Liver (tissue), 9 donors: ENCODE results near the gene AADAC. TPM values are rescaled to one million over a fixed set of nuclear protein-coding genes. Genes with fewer than 3 reads are reported as not detected.

ENCODE experiments used
- DNase-seq: peaks from one replicate; pipeline ENCODE4 v3.0.0-alpha.2; 2017; ENCODE audit warnings: low spot score
- H3K27ac ChIP-seq, 2 donors: one replicate each; pipeline ENCODE4 v1.7.0; 2013; ENCODE audit warnings: inconsistent platforms in 2 of 2, low read length in 2 of 2, control low read depth in 1 of 2, low read depth in 1 of 2, mild to moderate bottlenecking in 1 of 2
- H3K27me3 ChIP-seq, 4 donors: one replicate each; pipeline versions ENCODE4 v1.6.1 to v1.7.0; 2013; ENCODE audit warnings: low read length in 3 of 4, inconsistent platforms in 1 of 4, mild to moderate bottlenecking in 1 of 4, moderate library complexity in 1 of 4; ENCODE audit not compliant: control insufficient read depth in 4 of 4, insufficient read depth in 4 of 4
- H3K36me3 ChIP-seq, 4 donors: one replicate each; pipeline versions ENCODE4 v1.6.1 to v1.7.0; 2013; ENCODE audit warnings: low read length in 3 of 4, mild to moderate bottlenecking in 3 of 4, low read depth in 1 of 4, moderate library complexity in 1 of 4; ENCODE audit not compliant: control insufficient read depth in 4 of 4, insufficient read depth in 3 of 4
- H3K4me1 ChIP-seq, 4 donors: one replicate each; pipeline versions ENCODE4 v1.6.1 to v1.7.0; 2013; ENCODE audit warnings: low read length in 3 of 4, mild to moderate bottlenecking in 3 of 4, moderate library complexity in 1 of 4; ENCODE audit not compliant: control insufficient read depth in 4 of 4, insufficient read depth in 4 of 4
- H3K4me3 ChIP-seq, 3 donors: one replicate each; pipeline versions ENCODE4 v1.6.1 to v1.7.0; 2013; ENCODE audit warnings: low read length in 3 of 3, control low read depth in 1 of 3, low read depth in 1 of 3, mild to moderate bottlenecking in 1 of 3
- H3K9ac ChIP-seq, 2 donors: one replicate each; pipeline ENCODE4 v1.7.0; 2013; ENCODE audit warnings: low read length in 2 of 2, mild to moderate bottlenecking in 2 of 2, moderate library complexity in 2 of 2, control low read depth in 1 of 2, low read depth in 1 of 2
- H3K9me3 ChIP-seq, 4 donors: one replicate each; pipeline versions ENCODE4 v1.6.1 to v1.7.0; 2013; ENCODE audit warnings: low read length in 3 of 4; ENCODE audit not compliant: control insufficient read depth in 4 of 4
- CTCF ChIP-seq: fragments of 150-350 bp; IDR thresholded peaks from 2 replicates; pipeline ENCODE4 v1.5.1; 2017; ENCODE audit warnings: improper control_type of control experiment, low read depth, low read length; ENCODE audit not compliant: missing input control
- EGR1 ChIP-seq, 2 donors: IDR thresholded peaks; 2 replicates each; pipeline ENCODE4 v1.6.1; 2016 to 2018; ENCODE audit warnings: antibody characterized with exemption in 2 of 2, low read depth in 2 of 2
- FOXA1 ChIP-seq: IDR thresholded peaks from 2 replicates; pipeline ENCODE4 v1.6.1; 2016; ENCODE audit warnings: antibody characterized with exemption
- FOXA2 ChIP-seq: IDR thresholded peaks from 2 replicates; pipeline ENCODE4 v1.6.1; 2016; ENCODE audit warnings: antibody characterized with exemption
- GABPA ChIP-seq, 2 donors: IDR thresholded peaks in 1 of 2; conservative IDR thresholded peaks in 1 of 2; 2 replicates each; pipeline ENCODE4 v1.6.1; 2016; ENCODE audit warnings: antibody characterized with exemption in 2 of 2, mild to moderate bottlenecking in 1 of 2, moderate library complexity in 1 of 2
- HNF4A ChIP-seq, 2 donors: conservative IDR thresholded peaks; 2 replicates each; pipeline ENCODE4 v1.6.1; 2016; ENCODE audit warnings: antibody characterized with exemption in 2 of 2, mild to moderate bottlenecking in 2 of 2
- MAX ChIP-seq: IDR thresholded peaks from 2 replicates; pipeline ENCODE4 v1.6.1; 2016; ENCODE audit warnings: antibody characterized with exemption
- NR2F2 ChIP-seq: IDR thresholded peaks from 2 replicates; pipeline ENCODE4 v1.6.1; 2016; ENCODE audit warnings: antibody characterized with exemption
- RAD21 ChIP-seq, 2 donors: IDR thresholded peaks; 2 replicates each; pipeline ENCODE4 v1.6.1; 2016; ENCODE audit warnings: antibody characterized with exemption in 2 of 2, mild to moderate bottlenecking in 2 of 2
- SP1 ChIP-seq: IDR thresholded peaks from 2 replicates; pipeline ENCODE4 v1.6.1; 2018; ENCODE audit warnings: antibody characterized with exemption, mild to moderate bottlenecking
- TAF1 ChIP-seq: conservative IDR thresholded peaks from 2 replicates; pipeline ENCODE4 v1.6.1; 2016; ENCODE audit warnings: antibody characterized with exemption, mild to moderate bottlenecking
- YY1 ChIP-seq: IDR thresholded peaks from 2 replicates; pipeline ENCODE4 v1.6.1; 2016; ENCODE audit warnings: antibody characterized with exemption, mild to moderate bottlenecking
- WGBS: extraction: QIAGEN DNeasy Blood & Tissue Kit; methylation state at CpG from one replicate; pipeline ENCODE4 v1.1.7; 2013; 5-methylcytosine and 5-hydroxymethylcytosine counted together
- polyA plus RNA-seq, 2 donors: library from polyadenylated mRNA; stranded (reverse) in 1 of 2; unstranded in 1 of 2; fragments of 200-250 nt in 1 of 2; fragments of >200 nt in 1 of 2; fragmentation: Nextera tagmentation in 1 of 2; extraction: Ambion mirVana in 1 of 2; gene quantifications; one replicate each; pipeline versions ENCODE4 v1.2.1 to v1.2.3, GENCODE V29; 2013 to 2015
- total RNA-seq, 2 donors: library from RNA; depleted of rRNA; stranded (reverse); fragments of >200 nt; gene quantifications; one replicate each; pipeline ENCODE4 v1.2.3, GENCODE V29; 2014
- TF ChIP-seq, protein P1 (sequence below): IDR thresholded peaks from 2 replicates; pipeline ENCODE4 v1.6.1; 2016; ENCODE audit warnings: antibody characterized with exemption, mild to moderate bottlenecking
- TF ChIP-seq, protein P2 (sequence below): IDR thresholded peaks from 2 replicates; pipeline ENCODE4 v1.6.1; 2016; ENCODE audit warnings: antibody characterized with exemption
- donor health status: healthy.
- donor health status: healthy.
- donor health status: healthy.
- donor health status: healthy.
- donor health status: healthy.

The AADAC gene
- total and polyA plus RNA-seq, 4 donors, result 144 to 321 (median 281) TPM

DNA sequence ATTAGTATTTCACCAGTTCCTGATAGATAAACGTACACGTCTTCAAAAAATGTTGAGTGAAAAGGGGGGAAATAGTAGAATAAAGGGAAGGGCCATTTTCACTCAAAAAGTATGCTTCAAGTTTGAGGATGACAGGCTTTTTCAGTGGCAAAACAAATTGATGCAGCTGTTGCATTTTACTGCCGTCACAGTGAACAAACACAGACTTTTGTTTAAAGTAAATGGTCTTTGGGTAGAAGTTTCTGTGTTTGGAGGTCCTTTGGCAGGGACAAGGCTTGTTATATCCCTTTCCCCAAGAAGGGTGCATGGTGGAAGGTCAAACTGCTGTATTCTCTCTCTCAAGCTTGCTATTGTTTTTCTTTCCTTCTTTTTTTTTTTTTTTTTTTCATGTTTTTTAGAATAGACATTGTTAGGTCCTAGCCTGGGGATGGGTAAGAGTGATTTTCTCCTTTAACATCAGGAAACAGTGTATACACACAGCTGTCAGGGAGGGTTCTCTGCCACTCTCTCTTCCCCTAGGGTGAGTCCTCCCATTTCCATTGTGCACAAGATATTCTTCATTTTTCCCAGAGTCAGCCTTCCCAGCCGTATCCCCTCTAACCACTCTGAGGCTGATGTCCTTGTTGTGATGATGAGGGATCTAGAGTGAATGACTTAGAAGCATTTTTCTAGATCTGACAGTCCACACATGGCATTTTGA lies 52.9 kb downstream of the AADAC start:
- peaks cover 0 to 5% (median under 1%) of the 10 kb centered on the region in 4 donors for H3K4me1 ChIP-seq
- no peaks in the 10 kb centered on the region for H3K36me3 ChIP-seq
- no peak overlapping the region for H3K27ac ChIP-seq
- WGBS, result 90% methylated on average over 4 of the region's 4 CpGs
- no peaks in the 10 kb centered on the region for H3K9me3 ChIP-seq
- TF ChIP-seq, protein P1, sequence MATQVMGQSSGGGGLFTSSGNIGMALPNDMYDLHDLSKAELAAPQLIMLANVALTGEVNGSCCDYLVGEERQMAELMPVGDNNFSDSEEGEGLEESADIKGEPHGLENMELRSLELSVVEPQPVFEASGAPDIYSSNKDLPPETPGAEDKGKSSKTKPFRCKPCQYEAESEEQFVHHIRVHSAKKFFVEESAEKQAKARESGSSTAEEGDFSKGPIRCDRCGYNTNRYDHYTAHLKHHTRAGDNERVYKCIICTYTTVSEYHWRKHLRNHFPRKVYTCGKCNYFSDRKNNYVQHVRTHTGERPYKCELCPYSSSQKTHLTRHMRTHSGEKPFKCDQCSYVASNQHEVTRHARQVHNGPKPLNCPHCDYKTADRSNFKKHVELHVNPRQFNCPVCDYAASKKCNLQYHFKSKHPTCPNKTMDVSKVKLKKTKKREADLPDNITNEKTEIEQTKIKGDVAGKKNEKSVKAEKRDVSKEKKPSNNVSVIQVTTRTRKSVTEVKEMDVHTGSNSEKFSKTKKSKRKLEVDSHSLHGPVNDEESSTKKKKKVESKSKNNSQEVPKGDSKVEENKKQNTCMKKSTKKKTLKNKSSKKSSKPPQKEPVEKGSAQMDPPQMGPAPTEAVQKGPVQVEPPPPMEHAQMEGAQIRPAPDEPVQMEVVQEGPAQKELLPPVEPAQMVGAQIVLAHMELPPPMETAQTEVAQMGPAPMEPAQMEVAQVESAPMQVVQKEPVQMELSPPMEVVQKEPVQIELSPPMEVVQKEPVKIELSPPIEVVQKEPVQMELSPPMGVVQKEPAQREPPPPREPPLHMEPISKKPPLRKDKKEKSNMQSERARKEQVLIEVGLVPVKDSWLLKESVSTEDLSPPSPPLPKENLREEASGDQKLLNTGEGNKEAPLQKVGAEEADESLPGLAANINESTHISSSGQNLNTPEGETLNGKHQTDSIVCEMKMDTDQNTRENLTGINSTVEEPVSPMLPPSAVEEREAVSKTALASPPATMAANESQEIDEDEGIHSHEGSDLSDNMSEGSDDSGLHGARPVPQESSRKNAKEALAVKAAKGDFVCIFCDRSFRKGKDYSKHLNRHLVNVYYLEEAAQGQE, result no peak
- no peak for TF ChIP-seq MAX
- no peak for TF ChIP-seq HNF4A (conservative IDR thresholded peaks at IDR 0.05)
- no peak for TF ChIP-seq EGR1 (IDR thresholded peaks at IDR 0.05; ENCODE audit: low read depth in 2 of 2)
- no peak for TF ChIP-seq SP1
- no peak for TF ChIP-seq RAD21 (IDR thresholded peaks at IDR 0.05)
- DNase-seq, result no peak
- H3K27me3 ChIP-seq, result no peaks in the 10 kb centered on the region
- no peak overlapping the region for H3K4me3 ChIP-seq
- H3K9ac ChIP-seq, result no peak overlapping the region

GRCh38 chr3:151867666-151868065 lies 53.8 kb downstream of the AADAC start:
- TF ChIP-seq GABPA (IDR thresholded peaks at IDR 0.05 in 1 of 2, conservative IDR thresholded peaks at IDR 0.05 in 1 of 2), result no peak
- TF ChIP-seq YY1, result no peak
- no peak for TF ChIP-seq MAX
- no peak for TF ChIP-seq FOXA2
- TF ChIP-seq RAD21 (IDR thresholded peaks at IDR 0.05), result no peak
- TF ChIP-seq HNF4A (conservative IDR thresholded peaks at IDR 0.05), result no peak
- no peak for TF ChIP-seq SP1
- TF ChIP-seq, protein P2, sequence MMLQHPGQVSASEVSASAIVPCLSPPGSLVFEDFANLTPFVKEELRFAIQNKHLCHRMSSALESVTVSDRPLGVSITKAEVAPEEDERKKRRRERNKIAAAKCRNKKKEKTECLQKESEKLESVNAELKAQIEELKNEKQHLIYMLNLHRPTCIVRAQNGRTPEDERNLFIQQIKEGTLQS, result no peak
- TF ChIP-seq NR2F2, result no peak
- TF ChIP-seq TAF1, result no peak
- no peak for TF ChIP-seq FOXA1
- no peak for TF ChIP-seq CTCF
- H3K4me3 ChIP-seq, result no peak overlapping the region

More at GRCh38 chr3:151867666-151868065, 53.8 kb downstream of the AADAC start:
- H3K9me3 ChIP-seq, result no peaks in the 10 kb centered on the region
- H3K4me1 ChIP-seq, result peaks cover 0 to 5% (median under 1%) of the 10 kb centered on the region in 4 donors
- H3K9ac ChIP-seq, result no peak overlapping the region
- no peaks in the 10 kb centered on the region for H3K27me3 ChIP-seq
- 98% methylated on average over 1 of the region's 1 CpG for WGBS
- DNase-seq, result no peak
- no peak overlapping the region for H3K27ac ChIP-seq
- no peaks in the 10 kb centered on the region for H3K36me3 ChIP-seq
